NCI-H2196 (cell line): ENCODE measurements around the gene SLC35F3.

ENCODE experiments used
- DNase-seq: peaks from one replicate; lab custom pipeline; 2025; ENCODE audit not compliant: unreplicated experiment; lab: John Stamatoyannopoulos, UW

SLC35F3 gene

DNA sequence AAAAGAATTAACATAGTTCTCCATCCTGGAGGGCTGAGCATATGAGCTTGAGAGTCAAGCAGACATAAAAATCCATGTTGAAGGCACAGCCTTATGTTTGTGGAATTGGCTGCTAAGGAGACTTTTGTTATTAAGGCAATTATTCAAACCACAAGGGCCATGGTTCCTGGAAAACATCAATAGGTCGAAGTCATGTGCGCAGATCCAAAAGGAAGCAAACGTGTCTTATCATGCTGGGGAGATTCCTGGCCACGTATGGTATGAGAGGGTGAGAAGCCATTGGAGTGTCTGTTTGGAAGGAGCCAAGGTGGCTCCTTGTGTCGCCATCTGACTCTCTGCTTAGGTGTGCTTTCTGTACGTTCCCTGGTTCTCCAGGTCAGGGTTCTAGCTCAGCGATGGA lies 406.9 kb downstream of the SLC35F3 start:
- DNase-seq: no peak

- no peak for DNase-seq
Observed at GRCh38 chr1:234313171-234313570, 408.7 kb downstream of the SLC35F3 start.

GRCh38 chr1:234315091-234315541 lies 410.6 kb downstream of the SLC35F3 start:
- no peak for DNase-seq

DNA sequence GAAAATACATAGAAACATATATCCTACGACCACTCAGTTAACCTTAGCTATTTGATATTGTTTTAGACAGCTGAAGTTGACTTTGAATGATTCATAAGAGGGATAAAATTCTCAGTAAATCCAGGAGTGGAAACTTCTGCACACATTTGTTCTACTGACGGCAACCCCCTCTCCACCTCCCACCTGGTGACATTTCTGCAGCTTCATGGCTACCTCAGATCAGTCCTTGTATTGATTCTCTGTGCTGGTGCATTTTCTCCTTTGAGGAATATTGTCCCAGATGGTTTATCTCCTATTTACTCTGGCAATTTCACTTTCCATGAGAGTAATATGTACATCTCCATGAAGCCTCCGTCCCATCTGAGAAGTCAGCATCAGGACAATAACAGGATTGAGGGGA lies 411.1 kb downstream of the SLC35F3 start:
- DNase-seq: no peak

GRCh38 chr1:234316486-234316885 lies 412.0 kb downstream of the SLC35F3 start:
- no peak for DNase-seq

DNA sequence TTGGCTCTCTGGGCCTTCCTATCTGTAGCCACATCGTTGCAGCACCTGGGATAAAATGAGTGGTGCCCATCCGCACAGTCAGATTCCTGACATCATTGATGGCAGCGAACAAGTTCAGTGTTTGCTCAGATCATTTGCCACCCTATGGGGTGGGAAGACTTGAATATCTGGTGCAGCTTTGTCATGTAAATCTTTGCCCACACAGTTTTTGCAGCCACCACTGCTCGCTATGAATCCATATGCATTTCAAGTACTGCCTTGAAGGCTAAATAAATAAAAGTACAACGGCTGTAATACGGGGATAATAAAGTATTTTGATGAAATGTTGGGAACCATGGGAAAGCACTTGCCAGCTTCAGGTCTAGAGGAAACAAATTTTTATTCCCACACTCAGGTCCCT lies 412.5 kb downstream of the SLC35F3 start:
- no peak for DNase-seq

DNA sequence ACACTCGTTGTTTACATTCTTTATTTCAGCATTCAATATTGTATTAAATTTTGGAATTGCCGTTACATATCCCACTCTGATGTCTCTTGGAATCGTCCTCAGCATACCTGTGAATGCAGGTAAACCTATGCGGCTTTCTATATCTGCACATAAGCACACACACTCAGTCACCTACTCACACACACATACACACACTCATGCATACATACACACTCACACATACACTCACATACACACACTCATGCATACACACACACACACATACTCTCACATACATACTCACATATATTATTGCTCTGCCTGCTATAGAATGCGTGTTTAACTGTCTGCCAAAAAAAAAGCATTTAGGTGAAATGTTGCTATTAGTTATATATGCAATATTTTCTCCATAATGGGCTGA lies 415.6 kb downstream of the SLC35F3 start:
- no peak for DNase-seq

DNA sequence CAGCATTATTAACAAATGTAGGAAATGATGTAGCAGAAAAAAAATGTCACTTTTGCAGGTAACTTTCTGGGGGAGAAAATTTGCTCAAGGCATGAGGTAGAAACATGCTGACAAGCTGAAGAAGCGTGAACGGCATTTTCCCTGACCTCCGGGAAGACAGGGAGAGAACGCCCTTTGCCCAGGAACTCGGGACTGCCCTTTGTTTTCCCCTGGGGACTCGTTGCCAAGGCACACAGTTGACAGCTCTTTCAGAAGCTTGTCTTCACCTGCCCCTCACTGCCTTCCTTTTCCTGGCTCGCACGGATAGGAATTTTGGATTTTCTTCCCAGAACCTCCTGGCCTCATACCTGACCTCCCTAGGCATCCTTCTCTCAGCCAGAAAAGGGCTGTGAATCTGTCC lies 416.1 kb downstream of the SLC35F3 start:
- DNase-seq: no peak

DNA sequence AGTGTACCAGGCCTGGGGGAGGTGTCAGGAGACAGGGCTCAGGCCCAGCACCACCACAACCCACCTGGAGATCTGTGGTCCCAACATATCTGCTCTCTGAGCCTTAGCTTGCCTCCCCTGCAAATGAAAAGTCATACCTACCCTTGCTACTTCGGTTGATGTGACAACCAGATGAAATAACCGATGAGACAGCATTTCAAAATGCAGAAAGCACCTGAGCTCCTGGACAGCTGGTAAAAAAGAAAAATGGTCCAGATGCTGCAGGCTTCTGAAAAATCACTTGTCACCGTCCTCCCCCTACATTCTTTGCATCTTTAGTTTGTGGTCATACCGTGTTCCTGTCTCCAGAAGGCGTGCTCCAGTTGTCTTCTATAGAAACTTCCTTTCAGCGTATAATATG lies 416.8 kb downstream of the SLC35F3 start:
- DNase-seq: no peak

DNA sequence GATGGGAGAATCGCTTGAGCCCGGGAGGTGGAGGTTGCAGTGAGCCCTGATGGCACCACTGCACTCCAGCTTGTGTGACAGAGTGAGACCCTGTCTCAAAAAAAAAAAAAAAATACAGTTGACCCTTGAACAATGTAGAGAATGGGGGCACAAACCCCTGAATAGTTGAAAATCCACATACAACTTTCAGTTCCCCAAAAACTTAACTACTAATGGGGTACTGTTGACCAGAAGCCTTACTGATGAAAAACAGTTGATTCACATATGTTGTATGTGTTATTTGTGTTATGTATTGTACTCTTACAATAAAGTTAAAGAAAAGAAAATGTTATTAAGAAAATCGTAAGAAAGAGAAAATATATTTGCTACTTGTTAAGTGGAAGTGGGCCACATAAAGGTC lies 417.6 kb downstream of the SLC35F3 start:
- DNase-seq: no peak

DNA sequence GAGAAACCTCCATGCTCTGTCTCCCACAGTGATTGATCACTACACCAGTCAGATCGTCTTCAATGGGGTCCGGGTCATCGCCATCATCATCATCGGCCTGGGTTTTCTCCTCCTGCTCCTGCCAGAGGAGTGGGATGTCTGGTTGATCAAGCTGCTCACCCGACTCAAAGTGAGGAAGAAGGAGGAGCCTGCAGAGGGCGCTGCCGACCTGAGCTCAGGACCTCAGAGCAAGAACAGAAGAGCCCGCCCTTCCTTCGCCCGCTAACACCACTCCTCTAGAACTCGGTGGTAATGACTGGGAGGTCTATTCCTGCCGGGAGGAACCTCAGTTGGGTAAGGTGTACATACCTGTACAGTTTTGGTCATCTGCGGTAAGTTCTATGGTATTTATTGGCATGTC lies 418.5 kb downstream of the SLC35F3 start:
- DNase-seq: no peak

- no peak for DNase-seq
Observed at GRCh38 chr1:234324821-234325220, 420.3 kb downstream of the SLC35F3 start.

DNA sequence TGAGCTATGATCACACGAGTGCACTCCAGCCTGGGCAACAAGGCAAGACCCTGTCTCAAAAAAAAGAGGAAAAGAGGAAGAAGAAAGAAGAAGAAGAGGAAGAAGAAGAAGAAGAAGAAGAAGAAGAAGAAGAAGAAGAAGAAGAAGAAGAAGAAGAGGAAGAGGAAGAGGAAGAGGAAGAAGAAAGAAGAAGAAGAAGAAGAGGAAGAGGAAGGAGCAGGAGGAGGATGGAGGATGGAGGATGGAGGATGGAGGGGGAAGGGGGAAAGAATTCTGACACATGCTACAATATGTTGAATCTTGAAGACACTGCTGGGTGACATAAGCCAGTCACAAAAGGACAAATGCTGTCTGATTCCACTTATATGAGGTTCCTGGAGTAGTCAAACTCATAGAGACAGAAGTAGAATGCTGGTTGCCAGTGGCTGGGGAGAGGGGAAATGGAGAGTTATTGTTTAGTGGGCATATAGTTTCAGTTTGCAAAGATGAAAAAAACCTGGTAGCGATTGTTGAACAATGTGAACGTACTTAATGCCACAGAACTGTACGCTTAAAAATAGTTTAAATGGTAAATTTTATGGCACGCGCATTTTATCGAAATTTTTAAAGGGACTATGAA lies 421.5 kb downstream of the SLC35F3 start:
- DNase-seq: no peak

GRCh38 chr1:234326497-234327366 lies 422.3 kb downstream of the SLC35F3 start:
- no peak for DNase-seq

DNA sequence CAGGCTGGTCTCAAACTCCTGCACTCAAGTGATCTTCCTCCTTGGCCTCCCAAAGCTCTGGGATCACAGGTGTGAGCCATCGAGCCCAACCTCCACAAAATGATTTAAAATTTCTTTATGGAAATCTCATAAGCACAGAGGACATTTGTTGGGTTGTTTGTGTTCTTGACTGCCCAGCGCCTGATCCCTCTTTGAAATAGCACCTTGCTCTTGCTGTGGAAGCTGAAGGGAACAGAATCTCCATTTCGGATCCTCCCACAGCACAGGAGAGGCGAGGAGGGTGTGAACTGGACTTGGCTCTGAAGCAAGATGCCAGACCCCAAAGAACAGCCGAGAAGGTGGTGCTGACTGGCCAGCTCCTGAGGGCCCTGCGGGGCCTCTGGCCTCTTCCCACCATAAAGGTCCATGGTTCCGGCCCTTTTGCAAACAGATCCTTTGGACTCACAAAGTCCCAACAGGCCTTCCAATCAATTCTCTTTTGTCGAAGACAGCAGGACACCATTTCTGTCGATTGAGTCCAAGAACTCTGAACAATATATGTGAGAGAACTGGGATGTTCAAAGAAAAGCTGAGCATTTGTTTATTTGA lies 423.2 kb downstream of the SLC35F3 start:
- no peak for DNase-seq

DNA sequence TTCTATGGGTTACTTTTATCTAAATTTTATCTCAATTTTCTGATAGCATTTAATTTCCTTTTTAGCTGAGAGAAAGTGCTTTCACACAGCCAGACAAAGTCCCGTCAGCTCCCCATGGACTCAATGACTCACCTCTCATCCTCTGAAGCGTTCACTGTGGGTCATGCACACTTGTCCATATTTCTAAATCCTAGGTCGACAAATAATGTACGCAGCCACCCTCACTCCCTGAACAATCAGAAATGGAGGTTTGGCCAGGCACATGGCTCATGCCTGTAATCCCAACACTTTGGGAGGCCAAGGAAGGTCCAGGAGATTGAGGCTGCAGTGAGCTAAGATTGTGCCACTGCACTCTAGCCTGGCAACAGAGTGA lies 426.4 kb downstream of the SLC35F3 start:
- DNase-seq: no peak

DNA sequence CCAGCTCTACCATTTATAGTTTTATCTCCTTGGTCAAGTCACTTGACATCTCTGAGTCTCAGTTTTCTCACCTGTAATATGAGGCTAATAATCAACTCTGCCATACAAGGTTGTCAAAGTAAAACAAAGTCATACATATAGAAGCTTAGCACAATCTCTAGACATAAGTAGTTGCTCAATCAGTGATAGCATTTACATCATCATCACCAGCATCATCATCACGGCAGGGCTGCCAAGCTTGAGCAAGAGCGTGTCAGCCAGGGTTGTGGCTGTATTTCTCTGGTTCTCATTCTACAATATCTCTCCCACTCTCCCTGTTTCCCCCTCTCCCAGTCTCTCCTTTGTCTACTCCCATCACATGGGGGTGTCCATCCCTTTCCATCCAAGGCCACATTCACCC lies 427.0 kb downstream of the SLC35F3 start:
- no peak for DNase-seq

- no peak for DNase-seq
Observed at GRCh38 chr1:234336359-234336758, 431.9 kb downstream of the SLC35F3 start.

- DNase-seq: no peak
Observed at GRCh38 chr1:234337233-234337632, 432.8 kb downstream of the SLC35F3 start.

GRCh38 chr1:234340528-234340927 lies 436.1 kb downstream of the SLC35F3 start:
- DNase-seq: no peak

GRCh38 chr1:234342774-234343173 lies 438.3 kb downstream of the SLC35F3 start:
- no peak for DNase-seq

- DNase-seq: no peak
Observed at GRCh38 chr1:234345237-234345636, 440.8 kb downstream of the SLC35F3 start.
